Sigmoid colon (tissue), 4 donors: ENCODE results near the gene ZNF276.

Experiments used
- EP300 ChIP-seq, 4 donors: sonication (generic); formaldehyde crosslinking; IDR thresholded peaks; one replicate each; pipeline ENCODE4 v1.6.1; 2017; ENCODE audit warnings: antibody characterized with exemption in 4 of 4
- POLR2A ChIP-seq, 2 donors: fragments of 450-650 bp; IDR thresholded peaks; one replicate each; pipeline ENCODE4 v1.6.1; 2016; ENCODE audit warnings: antibody characterized with exemption in 2 of 2, mild to moderate bottlenecking in 2 of 2, moderate library complexity in 2 of 2
- TF ChIP-seq, protein P1 (sequence below), 4 experiments: fragments of 450-650 bp in 3 of 4; fragments of 200-600 bp in 1 of 4; IDR thresholded peaks; one replicate each; pipeline ENCODE4 v1.5.1; 2016 to 2019; ENCODE audit warnings: antibody characterized with exemption in 4 of 4, mild to moderate bottlenecking in 3 of 4, moderate library complexity in 2 of 4

GRCh38 chr16:89723279-89724250, 2.2 kb downstream of the ZNF276 start:
- TF ChIP-seq, protein P1, sequence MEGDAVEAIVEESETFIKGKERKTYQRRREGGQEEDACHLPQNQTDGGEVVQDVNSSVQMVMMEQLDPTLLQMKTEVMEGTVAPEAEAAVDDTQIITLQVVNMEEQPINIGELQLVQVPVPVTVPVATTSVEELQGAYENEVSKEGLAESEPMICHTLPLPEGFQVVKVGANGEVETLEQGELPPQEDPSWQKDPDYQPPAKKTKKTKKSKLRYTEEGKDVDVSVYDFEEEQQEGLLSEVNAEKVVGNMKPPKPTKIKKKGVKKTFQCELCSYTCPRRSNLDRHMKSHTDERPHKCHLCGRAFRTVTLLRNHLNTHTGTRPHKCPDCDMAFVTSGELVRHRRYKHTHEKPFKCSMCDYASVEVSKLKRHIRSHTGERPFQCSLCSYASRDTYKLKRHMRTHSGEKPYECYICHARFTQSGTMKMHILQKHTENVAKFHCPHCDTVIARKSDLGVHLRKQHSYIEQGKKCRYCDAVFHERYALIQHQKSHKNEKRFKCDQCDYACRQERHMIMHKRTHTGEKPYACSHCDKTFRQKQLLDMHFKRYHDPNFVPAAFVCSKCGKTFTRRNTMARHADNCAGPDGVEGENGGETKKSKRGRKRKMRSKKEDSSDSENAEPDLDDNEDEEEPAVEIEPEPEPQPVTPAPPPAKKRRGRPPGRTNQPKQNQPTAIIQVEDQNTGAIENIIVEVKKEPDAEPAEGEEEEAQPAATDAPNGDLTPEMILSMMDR (IDR thresholded peaks at IDR 0.05): no peak
- TF ChIP-seq EP300 (IDR thresholded peaks at IDR 0.05) (no peak), POLR2A (IDR thresholded peaks at IDR 0.05) (no peak)
